ENCODE data around the gene HSD17B12.
A peak's percentile ranks its signal among the peaks of the same experiment; 100 is the strongest.
"Not testable (repeated sequence)": the region's sequence is repeated elsewhere in the genome, so short reads cannot be mapped to it uniquely, and the experiment has no call there.

The HSD17B12 gene

GRCh38 chr11:43747130-43747802, 66.7 kb downstream of the HSD17B12 start:
- DNase-seq (ENCODE audit: low spot score), result no peak

- no peak for DNase-seq (ENCODE audit: low spot score)
Measured at GRCh38 chr11:43748095-43748494, 67.6 kb downstream of the HSD17B12 start.

GRCh38 chr11:43751726-43752125, 71.2 kb downstream of the HSD17B12 start:
- DNase-seq (ENCODE audit: low spot score), result no peak

- DNase-seq (ENCODE audit: low spot score), result no peak
Measured at GRCh38 chr11:43756575-43756974, 76.0 kb downstream of the HSD17B12 start.

GRCh38 chr11:43758927-43759326, 78.4 kb downstream of the HSD17B12 start:
- DNase-seq (ENCODE audit: low spot score), result no peak

- no peak for DNase-seq (ENCODE audit: low spot score)
Measured at GRCh38 chr11:43760902-43761301, 80.4 kb downstream of the HSD17B12 start.

GRCh38 chr11:43765194-43765593, 84.7 kb downstream of the HSD17B12 start:
- no peak for DNase-seq (ENCODE audit: low spot score)

- DNase-seq (ENCODE audit: low spot score), result not testable (repeated sequence)
Measured at GRCh38 chr11:43768654-43769053, 88.1 kb downstream of the HSD17B12 start.

GRCh38 chr11:43770173-43770572, 89.6 kb downstream of the HSD17B12 start:
- no peak for DNase-seq (ENCODE audit: low spot score)

GRCh38 chr11:43772733-43773132, 92.2 kb downstream of the HSD17B12 start:
- DNase-seq (ENCODE audit: low spot score), result no peak

GRCh38 chr11:43774786-43775185, 94.2 kb downstream of the HSD17B12 start:
- DNase-seq (ENCODE audit: low spot score), result no peak

GRCh38 chr11:43779306-43779705, 98.8 kb downstream of the HSD17B12 start:
- DNase-seq (ENCODE audit: low spot score), result no peak

GRCh38 chr11:43784301-43784700, 103.8 kb downstream of the HSD17B12 start:
- DNase-seq (ENCODE audit: low spot score), result no peak

GRCh38 chr11:43784866-43785265, 104.3 kb downstream of the HSD17B12 start:
- DNase-seq (ENCODE audit: low spot score), result no peak

GRCh38 chr11:43785318-43785717, 104.8 kb downstream of the HSD17B12 start:
- DNase-seq (ENCODE audit: low spot score), result no peak

GRCh38 chr11:43786016-43786415, 105.5 kb downstream of the HSD17B12 start:
- no peak for DNase-seq (ENCODE audit: low spot score)

- DNase-seq (ENCODE audit: low spot score), result no peak
Measured at GRCh38 chr11:43787824-43788223, 107.3 kb downstream of the HSD17B12 start.

- DNase-seq (ENCODE audit: low spot score), result peak; percentile 71
Measured at GRCh38 chr11:43788421-43788820, 107.9 kb downstream of the HSD17B12 start.

- no peak for DNase-seq (ENCODE audit: low spot score)
Measured at GRCh38 chr11:43789700-43790443, 109.3 kb downstream of the HSD17B12 start.

- DNase-seq (ENCODE audit: low spot score), result no peak
Measured at GRCh38 chr11:43790444-43790794, 109.9 kb downstream of the HSD17B12 start.

GRCh38 chr11:43797337-43797736, 116.8 kb downstream of the HSD17B12 start:
- DNase-seq (ENCODE audit: low spot score), result no peak

- no peak for DNase-seq (ENCODE audit: low spot score)
Measured at GRCh38 chr11:43797866-43798265, 117.3 kb downstream of the HSD17B12 start.

- peak; percentile 20 for DNase-seq (ENCODE audit: low spot score)
Measured at GRCh38 chr11:43802509-43802908, 122.0 kb downstream of the HSD17B12 start.

GRCh38 chr11:43803766-43804165, 123.2 kb downstream of the HSD17B12 start:
- no peak for DNase-seq (ENCODE audit: low spot score)

Measured in NAMALWA (cell line).